ENCODE measurements around the gene OR6K3. TPM values are rescaled to one million over a fixed set of nuclear protein-coding genes. Genes with fewer than 3 reads are reported as not detected.
"Not testable (repeated sequence)": the region's sequence is repeated elsewhere in the genome, so short reads cannot be mapped to it uniquely, and the experiment has no call there.

OR6K3 gene
- total RNA-seq, 5 donors from 2014 or later (not counting 1 experiment from before 2014, with no cell fraction given) = not detected

- DNase-seq = no peak
- Histone ChIP-seq H3K4me3 (ENCODE audit: control insufficient read depth in 1 of 2, extremely low read depth in 1 of 2, low read length in 1 of 2) (no peak overlapping the region), H3K36me3 (ENCODE audit: control insufficient read depth in 2 of 2, extremely low read depth in 1 of 2, insufficient read depth in 1 of 2, low read length in 1 of 2) (no peaks in the 10 kb centered on the region), H3K27me3 (replicated peaks in 1 of 2; ENCODE audit: control insufficient read depth in 2 of 2, extremely low read depth in 1 of 2, insufficient read depth in 2 of 2, low read length in 1 of 2) (no peaks in the 10 kb centered on the region), H3K9me3 (no peaks in the 10 kb centered on the region), H3K4me1 (ENCODE audit: control insufficient read depth in 1 of 2, extremely low read depth in 1 of 2, insufficient read depth in 2 of 2, low read length in 2 of 2) (no peaks in the 10 kb centered on the region), H3K27ac (ENCODE audit: low read length) (no peak overlapping the region)
- Mint-ChIP-seq H3K27me3 (peaks cover 13 to 27% of the 10 kb centered on the region in 2 donors), H3K9me3 (no peaks in the 10 kb centered on the region), H3K4me3 (no peak overlapping the region), H3K27ac (no peak overlapping the region), H3K4me1 (no peaks in the 10 kb centered on the region), H3K36me3 (no peaks in the 10 kb centered on the region)
- no peak for ATAC-seq (replicated peaks in 1 of 4)
- WGBS (ENCODE audit: insufficient coverage) = 50% methylated on average over 1 of the region's 4 CpGs
- POLR2A ChIA-PET = no interaction called here
- CTCF ChIA-PET = no interaction called here
Measured at GRCh38 chr1:158711098-158711497, 9.4 kb downstream of the OR6K3 start.

GRCh38 chr1:158706096-158706495 is 14.4 kb downstream of the OR6K3 start:
- Histone ChIP-seq H3K27me3 (replicated peaks in 1 of 2; ENCODE audit: control insufficient read depth in 2 of 2, extremely low read depth in 1 of 2, insufficient read depth in 2 of 2, low read length in 1 of 2) (no peaks in the 10 kb centered on the region), H3K36me3 (ENCODE audit: control insufficient read depth in 2 of 2, extremely low read depth in 1 of 2, insufficient read depth in 1 of 2, low read length in 1 of 2) (no peaks in the 10 kb centered on the region), H3K9me3 (no peaks in the 10 kb centered on the region), H3K27ac (ENCODE audit: low read length) (no peak overlapping the region), H3K4me3 (ENCODE audit: control insufficient read depth in 1 of 2, extremely low read depth in 1 of 2, low read length in 1 of 2) (no peak overlapping the region), H3K4me1 (ENCODE audit: control insufficient read depth in 1 of 2, extremely low read depth in 1 of 2, insufficient read depth in 2 of 2, low read length in 2 of 2) (no peaks in the 10 kb centered on the region)
- POLR2A ChIA-PET = no interaction called here
- CTCF ChIA-PET = no interaction called here
- Mint-ChIP-seq H3K9me3 (no peaks in the 10 kb centered on the region), H3K27me3 (peaks cover 3 to 5% of the 10 kb centered on the region in 2 donors), H3K4me1 (no peaks in the 10 kb centered on the region), H3K36me3 (no peaks in the 10 kb centered on the region), H3K4me3 (no peak overlapping the region), H3K27ac (no peak overlapping the region)
- DNase-seq (no peak), ATAC-seq (replicated peaks in 1 of 4) (no peak)
- no CpG with 5 or more reads among the region's 2 CpGs for WGBS (ENCODE audit: insufficient coverage)

- H3K36me3 Mint-ChIP-seq = no peaks in the 10 kb centered on the region
- H3K4me3 ChIP-seq (ENCODE audit: control insufficient read depth in 1 of 2, extremely low read depth in 1 of 2, low read length in 1 of 2) = no peak within 1 kb of the TSS
- DNase-seq = no peak
- peaks cover 0 to 2% of the 10 kb centered on the region in 2 experiments for H3K27me3 ChIP-seq (replicated peaks in 1 of 2; ENCODE audit: control insufficient read depth in 2 of 2, extremely low read depth in 1 of 2, insufficient read depth in 2 of 2, low read length in 1 of 2)
- H3K27ac Mint-ChIP-seq = no peak within 1 kb of the TSS
- ChIA-PET POLR2A (no interaction called here), CTCF (no interaction called here)
- H3K4me1 ChIP-seq (ENCODE audit: control insufficient read depth in 1 of 2, extremely low read depth in 1 of 2, insufficient read depth in 2 of 2, low read length in 2 of 2) = no peaks in the 10 kb centered on the region
- no peaks in the 10 kb centered on the region for H3K9me3 Mint-ChIP-seq
- no peak for ATAC-seq (replicated peaks in 1 of 4)
- peaks cover 4 to 13% of the 10 kb centered on the region in 2 donors for H3K27me3 Mint-ChIP-seq
- no peak within 1 kb of the TSS for H3K4me3 Mint-ChIP-seq
- WGBS (ENCODE audit: insufficient coverage) = 60% methylated on average over 1 of the region's 4 CpGs
- no peak within 1 kb of the TSS for H3K27ac ChIP-seq (ENCODE audit: low read length)
- no peaks in the 10 kb centered on the region for H3K4me1 Mint-ChIP-seq
- no peaks in the 10 kb centered on the region for H3K36me3 ChIP-seq (ENCODE audit: control insufficient read depth in 2 of 2, extremely low read depth in 1 of 2, insufficient read depth in 1 of 2, low read length in 1 of 2)
- H3K9me3 ChIP-seq = no peaks in the 10 kb centered on the region
Measured at GRCh38 chr1:158700552-158700951, 20.0 kb downstream of the OR6K3 start, which contains the start of gene OR6K2. Gene OR6K2, minus strand, starts transcription at chr1:158700652. Its CDS starts 0 bp downstream, at chr1:158700652.

GRCh38 chr1:158694596-158694995 is 25.9 kb downstream of the OR6K3 start:
- Mint-ChIP-seq H3K9me3 (no peaks in the 10 kb centered on the region), H3K27ac (no peak overlapping the region), H3K27me3 (peaks cover 4 to 10% of the 10 kb centered on the region in 2 donors), H3K36me3 (no peaks in the 10 kb centered on the region), H3K4me1 (no peaks in the 10 kb centered on the region), H3K4me3 (no peak overlapping the region)
- ChIA-PET POLR2A (no interaction called here), CTCF (no interaction called here)
- Histone ChIP-seq H3K9me3 (no peaks in the 10 kb centered on the region), H3K4me1 (ENCODE audit: control insufficient read depth in 1 of 2, extremely low read depth in 1 of 2, insufficient read depth in 2 of 2, low read length in 2 of 2) (no peaks in the 10 kb centered on the region), H3K27ac (ENCODE audit: low read length) (no peak overlapping the region), H3K4me3 (ENCODE audit: control insufficient read depth in 1 of 2, extremely low read depth in 1 of 2, low read length in 1 of 2) (no peak overlapping the region), H3K27me3 (replicated peaks in 1 of 2; ENCODE audit: control insufficient read depth in 2 of 2, extremely low read depth in 1 of 2, insufficient read depth in 2 of 2, low read length in 1 of 2) (peaks cover 0 to 2% of the 10 kb centered on the region in 2 experiments), H3K36me3 (ENCODE audit: control insufficient read depth in 2 of 2, extremely low read depth in 1 of 2, insufficient read depth in 1 of 2, low read length in 1 of 2) (no peaks in the 10 kb centered on the region)
- ATAC-seq (replicated peaks in 1 of 4) = no peak
- no CpG with 5 or more reads among the region's 2 CpGs for WGBS (ENCODE audit: insufficient coverage)
- DNase-seq = no peak

GRCh38 chr1:158692356-158692755 is 28.2 kb downstream of the OR6K3 start:
- no peak overlapping the region for H3K4me3 ChIP-seq (ENCODE audit: control insufficient read depth in 1 of 2, extremely low read depth in 1 of 2, low read length in 1 of 2)
- Mint-ChIP-seq H3K9me3 (no peaks in the 10 kb centered on the region), H3K4me1 (no peaks in the 10 kb centered on the region), H3K36me3 (no peaks in the 10 kb centered on the region), H3K27ac (no peak overlapping the region), H3K27me3 (peaks cover 12 to 16% of the 10 kb centered on the region in 2 donors), H3K4me3 (no peak overlapping the region)
- POLR2A ChIA-PET = no interaction called here
- H3K27ac ChIP-seq (ENCODE audit: low read length) = no peak overlapping the region
- no peaks in the 10 kb centered on the region for H3K9me3 ChIP-seq
- no peak for DNase-seq
- no peaks in the 10 kb centered on the region for H3K36me3 ChIP-seq (ENCODE audit: control insufficient read depth in 2 of 2, extremely low read depth in 1 of 2, insufficient read depth in 1 of 2, low read length in 1 of 2)
- ATAC-seq (replicated peaks in 1 of 4) = no peak
- CTCF ChIA-PET = no interaction called here
- H3K27me3 ChIP-seq (replicated peaks in 1 of 2; ENCODE audit: control insufficient read depth in 2 of 2, extremely low read depth in 1 of 2, insufficient read depth in 2 of 2, low read length in 1 of 2) = peaks cover 0 to 2% of the 10 kb centered on the region in 2 experiments
- no peaks in the 10 kb centered on the region for H3K4me1 ChIP-seq (ENCODE audit: control insufficient read depth in 1 of 2, extremely low read depth in 1 of 2, insufficient read depth in 2 of 2, low read length in 2 of 2)

GRCh38 chr1:158691907-158692306 is 28.6 kb downstream of the OR6K3 start:
- CTCF ChIA-PET = no interaction called here

GRCh38 chr1:158691149-158691548 is 29.4 kb downstream of the OR6K3 start:
- H3K36me3 Mint-ChIP-seq; H3K27me3 ChIP-seq (replicated peaks in 1 of 2; ENCODE audit: control insufficient read depth in 2 of 2, extremely low read depth in 1 of 2, insufficient read depth in 2 of 2, low read length in 1 of 2); POLR2A ChIA-PET; H3K4me3 ChIP-seq (ENCODE audit: control insufficient read depth in 1 of 2, extremely low read depth in 1 of 2, low read length in 1 of 2); H3K9me3 ChIP-seq; H3K4me3 Mint-ChIP-seq; H3K9me3 Mint-ChIP-seq; ATAC-seq (replicated peaks in 1 of 4); CTCF ChIA-PET; DNase-seq; H3K4me1 Mint-ChIP-seq; H3K27ac ChIP-seq (ENCODE audit: low read length); H3K4me1 ChIP-seq (ENCODE audit: control insufficient read depth in 1 of 2, extremely low read depth in 1 of 2, insufficient read depth in 2 of 2, low read length in 2 of 2); H3K36me3 ChIP-seq (ENCODE audit: control insufficient read depth in 2 of 2, extremely low read depth in 1 of 2, insufficient read depth in 1 of 2, low read length in 1 of 2); H3K27ac Mint-ChIP-seq: not testable (repeated sequence)
- WGBS (ENCODE audit: insufficient coverage) = no CpG with 5 or more reads among the region's 1 CpG
- peaks cover 14 to 22% of the 10 kb centered on the region in 2 donors for H3K27me3 Mint-ChIP-seq

More at GRCh38 chr1:158691907-158692306, 28.6 kb downstream of the OR6K3 start:
- Mint-ChIP-seq H3K36me3 (no peaks in the 10 kb centered on the region), H3K9me3 (no peaks in the 10 kb centered on the region), H3K27ac (no peak overlapping the region), H3K4me1 (no peaks in the 10 kb centered on the region), H3K27me3 (peaks cover 14 to 20% of the 10 kb centered on the region in 2 donors), H3K4me3 (no peak overlapping the region)
- DNase-seq (no peak), ATAC-seq (replicated peaks in 1 of 4) (no peak)
- H3K9me3 ChIP-seq = no peaks in the 10 kb centered on the region
- H3K27ac ChIP-seq (ENCODE audit: low read length) = no peak overlapping the region
- POLR2A ChIA-PET = no interaction called here
- H3K36me3 ChIP-seq (ENCODE audit: control insufficient read depth in 2 of 2, extremely low read depth in 1 of 2, insufficient read depth in 1 of 2, low read length in 1 of 2) = no peaks in the 10 kb centered on the region
- peaks cover 0 to 2% of the 10 kb centered on the region in 2 experiments for H3K27me3 ChIP-seq (replicated peaks in 1 of 2; ENCODE audit: control insufficient read depth in 2 of 2, extremely low read depth in 1 of 2, insufficient read depth in 2 of 2, low read length in 1 of 2)
- H3K4me3 ChIP-seq (ENCODE audit: control insufficient read depth in 1 of 2, extremely low read depth in 1 of 2, low read length in 1 of 2) = no peak overlapping the region
- no peaks in the 10 kb centered on the region for H3K4me1 ChIP-seq (ENCODE audit: control insufficient read depth in 1 of 2, extremely low read depth in 1 of 2, insufficient read depth in 2 of 2, low read length in 2 of 2)
